K562 (cell line): ENCODE results near the gene CAPZB.

Source experiments
- CBX5 ChIP-seq: IDR thresholded peaks from 2 replicates; pipeline ENCODE4 v1.6.1; 2014; ENCODE audit warnings: low read depth, borderline replicate concordance
- CTCF ChIP-seq, 3 experiments: IDR thresholded peaks in 2 of 3; conservative IDR thresholded peaks in 1 of 3; 2 replicates each; pipeline ENCODE4 v1.5.1; 2011 to 2012; ENCODE audit warnings: low read length in 3 of 3, mild to moderate bottlenecking in 3 of 3, control low read depth in 2 of 3, improper control_type of control experiment in 1 of 3, inconsistent platforms in 1 of 3, low read depth in 1 of 3, mixed read lengths in 1 of 3, moderate library complexity in 1 of 3; ENCODE audit not compliant: insufficient read depth in 2 of 3
- EZH2 ChIP-seq: IDR thresholded peaks from 2 replicates; pipeline ENCODE4 v1.6.1; 2012; ENCODE audit warnings: low read depth, mild to moderate bottlenecking, inconsistent platforms, low read length, borderline replicate concordance
- HNRNPK ChIP-seq: fragments of 200-400 bp; formaldehyde crosslinking; IDR thresholded peaks from one replicate; pipeline ENCODE4 v1.6.1; 2018; ENCODE audit warnings: mild to moderate bottlenecking, low read depth, low read length; ENCODE audit not compliant: poor library complexity, severe bottlenecking
- MAZ ChIP-seq, 2 experiments: fragments of 450-650 bp in 1 of 2; sonication (generic) in 1 of 2; formaldehyde crosslinking; IDR thresholded peaks in 1 of 2; conservative IDR thresholded peaks in 1 of 2; 2 replicates each; pipeline versions ENCODE4 v1.4.0 to v1.5.0; 2020; ENCODE audit warnings: mild to moderate bottlenecking in 1 of 2, missing genetic modification reagents in 1 of 2
- MTA1 ChIP-seq: fragments of 450-650 bp; IDR thresholded peaks from 2 replicates; pipeline ENCODE4 v1.6.1; 2017; ENCODE audit warnings: borderline replicate concordance
- RBM39 ChIP-seq: fragments of 200-400 bp; formaldehyde crosslinking; optimal IDR thresholded peaks from 2 replicates; pipeline ENCODE3; 2018; ENCODE audit warnings: low read depth, low read length
- ZBTB2 ChIP-seq: fragments of 450-650 bp; IDR thresholded peaks from 2 replicates; pipeline ENCODE4 v1.6.1; 2016; ENCODE audit warnings: antibody characterized with exemption
- ZNF592 ChIP-seq: fragments of 450-650 bp; IDR thresholded peaks from 2 replicates; pipeline ENCODE4 v1.6.1; 2017; ENCODE audit warnings: antibody characterized with exemption, mild to moderate bottlenecking

- TF ChIP-seq CBX5 (no peak), CTCF (IDR thresholded peaks at IDR 0.05 in 2 of 3, conservative IDR thresholded peaks at IDR 0.05 in 1 of 3; ENCODE audit: insufficient read depth in 2 of 3, low read depth in 1 of 3, low read length in 3 of 3) (no peak), MAZ (CRISPR knock-in tag; conservative IDR thresholded peaks at IDR 0.05 in 1 of 2, IDR thresholded peaks at IDR 0.05 in 1 of 2) (no peak), HNRNPK (no peak), RBM39 (no peak), ZNF592 (no peak), EZH2 (no peak), MTA1 (no peak), ZBTB2 (no peak)
These were observed 127.9 kb downstream of the CAPZB start for GRCh38 chr1:19357299-19357986.
